T-helper 17 cell (primary cell): ENCODE measurements around the gene CFAP54. TPM values are rescaled to one million over a fixed set of nuclear protein-coding genes. Genes with fewer than 3 reads are reported as not detected.

ENCODE experiments used
- ATAC-seq: fragments of 150-1000 bp; cut with Tn5 transposase; 2 replicates; pipeline ENCODE4 v1.10.0; 2021; ENCODE audit warnings: mild to moderate bottlenecking, moderate library complexity
- DNase-seq, 3 donors: peaks; one replicate each; pipeline versions ENCODE4 v3.0.0 to v3.0.0-alpha.2; 2020 to 2021
- H3K9me3 ChIP-seq: one replicate; pipeline ENCODE4 v1.7.0; 2013; ENCODE audit warnings: low read length, mild to moderate bottlenecking; ENCODE audit not compliant: control insufficient read depth, poor library complexity, severe bottlenecking
- H3K27ac Mint-ChIP-seq: one replicate; pipeline ENCODE4 v1.8.0; 2022; ENCODE audit warnings: mild to moderate bottlenecking, moderate library complexity, mixed read lengths
- H3K27me3 Mint-ChIP-seq: one replicate; pipeline ENCODE4 v1.8.0; 2022; ENCODE audit warnings: mixed read lengths
- H3K36me3 Mint-ChIP-seq: one replicate; pipeline ENCODE4 v1.8.0; 2022; ENCODE audit warnings: low read depth, mixed read lengths
- H3K4me1 Mint-ChIP-seq: one replicate; pipeline ENCODE4 v1.8.0; 2022; ENCODE audit warnings: mild to moderate bottlenecking, mixed read lengths
- H3K4me3 Mint-ChIP-seq: one replicate; pipeline ENCODE4 v1.8.0; 2022; ENCODE audit warnings: mild to moderate bottlenecking, moderate library complexity, mixed read lengths
- total RNA-seq, 4 donors: library from RNA in 2 of 4; stranded (reverse) in 2 of 4; gene quantifications; one replicate each; pipeline ENCODE4 v1.2.3 and lab custom pipeline; 2022 to 2026

CFAP54 gene
- total RNA-seq, 2 donors from 2014 or later: 1.2 to 1.3 TPM

DNA sequence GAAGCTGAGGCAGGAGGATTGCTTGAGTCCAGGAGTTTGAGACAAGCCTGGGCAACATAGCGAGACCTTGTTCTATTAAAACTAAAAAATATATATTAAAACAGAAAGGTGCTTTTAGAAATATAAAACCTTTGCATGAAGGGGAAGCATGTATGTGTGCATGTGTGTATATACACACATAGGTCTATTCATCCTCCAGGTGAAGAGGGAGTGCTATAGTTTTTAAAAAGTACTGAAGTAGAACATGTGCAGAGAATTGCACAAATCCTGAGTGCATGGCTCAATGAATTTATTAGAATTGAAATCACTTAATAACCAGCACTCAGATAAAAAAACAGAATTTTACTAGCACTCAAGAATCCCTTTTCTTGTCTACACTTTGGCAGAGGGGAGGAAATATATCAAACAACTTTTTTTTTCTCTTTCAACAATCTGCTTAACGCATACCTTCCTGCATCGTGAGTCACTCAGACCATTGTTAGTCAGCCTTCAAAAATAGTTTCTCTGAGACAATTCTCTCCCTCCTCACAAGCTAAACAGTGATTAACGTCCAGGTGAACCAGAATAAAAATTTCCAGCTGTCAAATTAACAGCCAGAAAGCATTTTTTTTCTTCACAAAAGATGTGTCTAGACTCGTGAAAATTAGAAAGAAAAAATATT lies 400.0 kb downstream of the CFAP54 start:
- Mint-ChIP-seq H3K4me3 (no peak overlapping the region), H3K27ac (no peak overlapping the region), H3K27me3 (peaks cover 44% of the 10 kb centered on the region), H3K36me3 (peaks cover 7% of the 10 kb centered on the region), H3K4me1 (peaks cover 3% of the 10 kb centered on the region)
- no peaks in the 10 kb centered on the region for H3K9me3 ChIP-seq
- ATAC-seq: no peak
- DNase-seq: no peak

DNA sequence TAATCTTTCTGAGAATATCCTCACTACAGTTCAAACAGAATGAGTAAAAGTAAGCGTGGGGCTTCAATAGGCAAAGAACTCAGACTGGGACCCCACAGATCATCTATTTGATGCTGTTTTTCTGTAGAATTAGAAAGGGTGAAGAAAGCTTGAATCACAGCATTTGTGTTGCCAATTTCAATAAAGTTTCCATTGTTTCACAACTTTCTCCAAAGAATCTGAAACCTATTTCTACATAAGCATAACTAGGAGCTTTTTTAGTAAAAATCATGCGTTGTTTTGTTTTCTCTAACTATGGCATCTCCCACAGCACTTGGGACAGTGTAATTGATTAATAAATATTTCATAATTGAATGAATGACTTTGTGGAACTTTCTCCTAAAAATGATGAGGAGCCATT lies 401.0 kb downstream of the CFAP54 start:
- no peak for ATAC-seq
- no peak overlapping the region for H3K27ac Mint-ChIP-seq
- H3K36me3 Mint-ChIP-seq: peaks cover 7% of the 10 kb centered on the region
- H3K4me3 Mint-ChIP-seq: no peak overlapping the region
- H3K27me3 Mint-ChIP-seq: peaks cover 50% of the 10 kb centered on the region
- H3K9me3 ChIP-seq: no peaks in the 10 kb centered on the region
- no peak for DNase-seq
- H3K4me1 Mint-ChIP-seq: peaks cover 3% of the 10 kb centered on the region

DNA sequence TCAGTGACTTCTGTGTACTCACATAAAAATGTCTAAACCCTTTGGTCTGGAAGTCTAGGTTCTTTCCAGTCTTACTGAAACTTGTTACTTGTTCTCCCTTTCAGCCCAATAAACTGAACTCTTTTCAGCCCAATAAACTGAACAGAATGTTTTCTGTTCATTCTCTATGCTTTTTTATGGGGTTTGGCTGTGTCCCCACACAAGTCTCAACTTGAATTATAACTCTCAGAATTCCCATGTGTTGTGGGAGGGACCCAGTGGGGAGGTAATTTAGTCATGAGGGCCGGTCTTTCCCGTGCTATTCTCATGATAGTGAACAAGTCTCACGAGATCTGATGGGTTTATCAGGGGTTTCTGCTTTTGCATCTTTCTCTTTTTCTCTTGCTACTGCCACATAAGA lies 402.7 kb downstream of the CFAP54 start:
- no peak for DNase-seq
- ATAC-seq: no peak
- Mint-ChIP-seq H3K4me1 (peaks cover 3% of the 10 kb centered on the region), H3K36me3 (peaks cover 7% of the 10 kb centered on the region), H3K27ac (no peak overlapping the region), H3K27me3 (peaks cover 47% of the 10 kb centered on the region), H3K4me3 (no peak overlapping the region)
- H3K9me3 ChIP-seq: no peaks in the 10 kb centered on the region

DNA sequence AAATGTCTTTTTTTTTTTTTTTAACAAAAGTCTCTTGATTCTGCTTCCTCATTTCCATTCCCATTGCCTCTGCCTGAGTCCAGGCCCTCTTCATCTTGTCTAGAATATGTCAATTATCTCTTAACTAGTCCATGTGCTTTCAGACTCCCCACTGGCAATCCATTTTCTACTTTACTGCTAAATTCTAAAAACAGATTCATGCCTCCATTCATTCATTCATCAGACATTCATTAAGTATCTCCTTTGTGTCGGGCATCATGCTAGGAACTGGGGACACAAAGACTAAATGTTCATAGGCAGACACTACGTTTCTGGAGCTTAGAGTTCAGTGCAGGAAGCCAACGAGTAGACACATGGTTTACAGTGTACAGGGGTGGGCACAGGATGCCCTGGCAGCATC lies 408.0 kb downstream of the CFAP54 start:
- H3K9me3 ChIP-seq: no peaks in the 10 kb centered on the region
- peaks cover 16% of the 10 kb centered on the region for H3K27me3 Mint-ChIP-seq
- DNase-seq (no peak), ATAC-seq (no peak)
- H3K4me1 Mint-ChIP-seq: no peaks in the 10 kb centered on the region
- H3K36me3 Mint-ChIP-seq: no peaks in the 10 kb centered on the region
- H3K27ac Mint-ChIP-seq: no peak overlapping the region
- no peak overlapping the region for H3K4me3 Mint-ChIP-seq

DNA sequence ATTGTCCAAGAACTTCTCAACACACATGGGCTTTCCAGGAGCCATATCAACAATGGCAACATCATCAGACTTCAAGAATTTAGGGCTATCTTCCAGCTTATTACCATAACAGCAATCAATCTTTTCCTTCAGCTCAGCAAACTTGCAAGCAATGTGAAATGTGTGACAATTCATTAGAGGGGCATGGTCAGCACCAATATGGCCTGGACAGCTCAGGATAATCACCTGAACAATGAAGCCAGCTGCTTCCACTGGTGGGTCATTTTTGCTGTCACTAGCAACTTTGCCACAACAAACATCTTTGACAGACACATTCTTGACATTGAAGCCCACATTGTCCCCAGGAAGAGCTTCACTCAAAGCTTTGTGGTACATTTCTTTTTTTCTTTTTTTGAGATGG lies 411.8 kb downstream of the CFAP54 start:
- no peak for DNase-seq
- H3K27me3 Mint-ChIP-seq: peaks cover 10% of the 10 kb centered on the region
- H3K4me1 Mint-ChIP-seq: peaks cover 3% of the 10 kb centered on the region
- no peak for ATAC-seq
- no peaks in the 10 kb centered on the region for H3K36me3 Mint-ChIP-seq
- H3K4me3 Mint-ChIP-seq: no peak overlapping the region
- no peaks in the 10 kb centered on the region for H3K9me3 ChIP-seq
- no peak overlapping the region for H3K27ac Mint-ChIP-seq

DNA sequence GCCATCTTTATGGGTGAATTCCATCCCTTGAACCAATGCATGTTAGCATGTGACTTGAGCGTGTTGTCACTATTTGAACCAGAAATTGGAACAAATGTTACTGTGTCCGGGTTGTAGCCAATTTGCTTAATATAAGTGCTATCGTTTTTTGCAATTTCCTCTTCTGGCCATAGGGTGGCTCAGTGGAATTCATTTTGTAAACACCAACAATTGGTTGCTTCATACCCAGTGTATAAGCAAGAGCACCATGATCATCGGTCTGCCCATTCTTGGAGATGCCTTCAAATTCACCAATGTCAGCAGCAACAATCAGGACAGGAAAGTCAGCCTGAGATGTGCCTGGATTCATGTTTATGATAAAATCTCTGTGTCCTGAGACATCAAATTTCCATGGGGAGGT lies 412.7 kb downstream of the CFAP54 start:
- DNase-seq (no peak), ATAC-seq (no peak)
- Mint-ChIP-seq H3K36me3 (no peaks in the 10 kb centered on the region), H3K4me1 (peaks cover 4% of the 10 kb centered on the region), H3K27ac (no peak overlapping the region), H3K27me3 (peaks cover 6% of the 10 kb centered on the region), H3K4me3 (no peak overlapping the region)
- no peaks in the 10 kb centered on the region for H3K9me3 ChIP-seq

DNA sequence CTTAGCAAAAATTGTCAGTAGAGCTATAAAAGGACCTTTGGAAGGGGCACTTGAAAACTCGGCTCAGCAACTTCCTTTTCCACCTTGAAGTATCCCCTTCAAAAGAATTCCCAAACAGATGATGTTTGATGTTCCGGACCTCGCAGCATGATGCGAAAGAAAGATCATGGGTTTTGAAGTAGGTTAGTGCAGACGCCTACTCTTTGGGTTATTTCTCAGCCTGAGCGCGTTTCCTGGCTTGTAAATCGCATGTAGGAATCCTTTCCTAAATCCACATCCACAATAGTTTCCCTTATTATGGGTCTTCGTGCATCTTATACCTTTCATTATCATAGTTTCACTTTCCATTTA lies 417.1 kb downstream of the CFAP54 start:
- no peaks in the 10 kb centered on the region for H3K9me3 ChIP-seq
- DNase-seq (no peak), ATAC-seq (no peak)
- Mint-ChIP-seq H3K36me3 (no peaks in the 10 kb centered on the region), H3K4me3 (peak overlapping the region; percentile 95), H3K27ac (peak overlapping the region; percentile 97), H3K27me3 (peaks cover 6% of the 10 kb centered on the region), H3K4me1 (peaks cover 27% of the 10 kb centered on the region)

DNA sequence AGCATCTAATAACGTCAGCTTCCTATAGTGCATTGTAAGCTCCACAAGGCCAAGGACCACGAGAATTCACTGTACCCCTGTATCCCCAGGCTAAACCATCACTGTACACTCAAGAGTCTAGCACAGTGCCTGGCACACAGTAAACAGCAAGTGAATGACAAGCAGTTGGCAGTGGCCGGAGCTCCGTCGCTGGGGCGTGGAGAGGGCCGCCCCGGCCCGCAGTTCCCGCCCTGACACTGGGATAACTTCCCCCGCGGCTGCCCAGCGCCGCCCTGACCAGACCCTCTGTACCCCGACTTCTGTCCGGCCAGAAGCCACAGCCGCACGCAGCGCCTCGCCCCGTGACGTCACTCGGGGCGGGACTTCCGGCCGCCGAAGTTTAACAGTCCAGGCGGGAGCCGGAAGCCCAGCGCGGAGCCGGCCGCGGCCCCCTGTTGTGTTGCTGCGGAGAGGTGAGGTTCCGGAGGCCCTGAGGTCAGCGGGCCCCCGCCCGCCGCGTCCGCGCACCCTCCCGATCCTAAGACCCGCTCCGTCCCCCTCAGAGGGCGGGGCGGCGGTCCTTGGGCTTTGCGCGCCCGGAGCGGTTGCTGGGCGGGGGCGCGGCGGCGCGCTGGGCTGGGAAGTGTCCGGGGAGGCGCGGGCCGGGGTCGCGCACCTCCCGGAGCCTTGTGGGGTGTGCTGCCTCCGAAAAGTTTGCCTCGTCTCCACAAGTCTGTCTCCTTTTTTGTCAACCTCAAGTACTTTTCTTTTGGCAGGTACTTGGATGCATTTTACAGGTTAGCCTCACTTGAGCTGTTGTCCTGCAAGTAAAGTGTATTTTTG lies 417.7 kb downstream of the CFAP54 start, which contains the start of gene NEDD1:
NEDD1 (plus strand) TSS at position 409 of the 822 bp plus-strand sequence. CDS start 2,503 bp downstream, outside the sequence.
- no peaks in the 10 kb centered on the region for H3K36me3 Mint-ChIP-seq
- peak within 1 kb of the TSS; percentile 97 for H3K27ac Mint-ChIP-seq
- H3K27me3 Mint-ChIP-seq: peaks cover 6% of the 10 kb centered on the region
- H3K4me3 Mint-ChIP-seq: peak within 1 kb of the TSS; percentile 95
- DNase-seq: peak; percentile 76 to 78 (median 77)
- H3K9me3 ChIP-seq: no peaks in the 10 kb centered on the region
- ATAC-seq: peak; percentile 82
- H3K4me1 Mint-ChIP-seq: peaks cover 28% of the 10 kb centered on the region

DNA sequence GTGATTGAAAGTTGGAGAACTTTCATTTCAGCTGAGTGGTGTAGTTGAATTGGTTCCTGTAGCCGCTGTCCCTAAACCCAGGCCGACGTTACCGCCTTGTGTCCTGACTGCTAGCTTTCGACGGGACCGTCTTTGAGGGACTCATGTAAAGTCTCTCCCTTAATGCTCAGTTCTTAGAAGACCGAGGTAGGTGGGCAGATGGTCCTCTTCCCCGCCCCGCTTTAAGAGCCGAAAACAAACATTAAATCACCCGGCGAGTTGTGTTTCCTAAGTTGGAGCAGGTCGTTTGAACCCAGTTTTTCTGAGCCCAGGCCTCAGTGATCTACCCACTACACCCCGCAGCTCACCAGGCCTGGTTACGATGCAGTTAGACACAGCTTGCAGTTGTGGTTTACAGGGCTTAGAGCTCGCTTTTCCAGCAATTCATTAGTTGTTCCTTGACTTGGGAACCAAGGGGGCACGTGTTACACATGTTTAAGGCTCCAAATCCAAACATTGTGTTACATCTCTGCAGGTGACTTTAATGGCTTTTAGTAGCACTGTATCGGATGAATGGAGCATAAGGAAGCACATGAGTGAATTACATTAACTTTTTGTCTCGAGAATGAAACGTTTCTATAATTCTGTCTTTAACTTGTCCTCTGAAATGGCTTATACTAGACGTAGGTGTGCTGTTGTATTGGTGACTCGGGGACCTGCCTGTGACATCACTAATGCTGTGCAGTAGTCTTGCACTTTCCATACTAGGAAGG lies 418.5 kb downstream of the CFAP54 start:
- ATAC-seq: peak; percentile 44
- Mint-ChIP-seq H3K27ac (peak overlapping the region; percentile 97), H3K36me3 (no peaks in the 10 kb centered on the region), H3K4me3 (peak overlapping the region; percentile 95), H3K4me1 (peaks cover 28% of the 10 kb centered on the region), H3K27me3 (peaks cover 6% of the 10 kb centered on the region)
- H3K9me3 ChIP-seq: no peaks in the 10 kb centered on the region
- peak in 1 of 3 donors; percentile 10 for DNase-seq

DNA sequence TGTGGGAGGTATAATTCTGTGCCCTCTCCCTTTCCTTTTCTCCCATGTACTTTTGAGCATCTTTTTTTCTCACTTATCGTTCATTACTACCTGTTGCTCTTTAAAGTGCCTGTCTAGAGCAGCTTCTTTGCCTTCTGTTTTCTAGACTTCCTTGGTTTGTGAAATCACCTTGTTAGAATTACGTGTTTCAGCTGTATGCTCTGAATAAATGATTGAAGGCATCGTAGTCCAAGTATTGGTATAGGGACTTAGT lies 419.0 kb downstream of the CFAP54 start:
- peaks cover 5% of the 10 kb centered on the region for H3K27me3 Mint-ChIP-seq
- ATAC-seq (no peak), DNase-seq (no peak)
- H3K4me3 Mint-ChIP-seq: peak overlapping the region; percentile 95
- H3K4me1 Mint-ChIP-seq: peaks cover 28% of the 10 kb centered on the region
- H3K36me3 Mint-ChIP-seq: no peaks in the 10 kb centered on the region
- H3K27ac Mint-ChIP-seq: peak overlapping the region; percentile 97
- no peaks in the 10 kb centered on the region for H3K9me3 ChIP-seq

DNA sequence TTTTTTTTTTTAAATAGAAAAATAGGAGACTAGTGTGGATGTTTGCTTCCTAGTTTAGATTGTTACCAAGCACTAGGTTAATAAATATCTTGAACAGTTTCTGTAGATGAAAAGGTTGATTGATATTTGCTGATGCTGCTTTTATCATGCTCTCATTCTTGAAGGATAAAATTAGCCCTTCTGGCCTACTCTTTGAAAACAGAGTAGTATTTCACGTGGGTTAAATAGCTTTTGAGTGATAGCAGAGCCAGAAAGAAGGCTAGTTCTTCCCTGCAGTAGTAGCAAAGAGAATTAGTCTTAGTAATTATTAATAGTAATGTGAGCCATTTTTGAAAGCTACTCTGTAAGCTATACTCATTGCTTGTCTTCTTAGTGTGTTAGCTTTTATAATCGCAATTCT lies 422.9 kb downstream of the CFAP54 start:
- Mint-ChIP-seq H3K4me3 (no peak overlapping the region), H3K4me1 (peaks cover 34% of the 10 kb centered on the region), H3K27me3 (no peaks in the 10 kb centered on the region), H3K27ac (no peak overlapping the region), H3K36me3 (no peaks in the 10 kb centered on the region)
- DNase-seq (no peak), ATAC-seq (no peak)
- no peaks in the 10 kb centered on the region for H3K9me3 ChIP-seq

DNA sequence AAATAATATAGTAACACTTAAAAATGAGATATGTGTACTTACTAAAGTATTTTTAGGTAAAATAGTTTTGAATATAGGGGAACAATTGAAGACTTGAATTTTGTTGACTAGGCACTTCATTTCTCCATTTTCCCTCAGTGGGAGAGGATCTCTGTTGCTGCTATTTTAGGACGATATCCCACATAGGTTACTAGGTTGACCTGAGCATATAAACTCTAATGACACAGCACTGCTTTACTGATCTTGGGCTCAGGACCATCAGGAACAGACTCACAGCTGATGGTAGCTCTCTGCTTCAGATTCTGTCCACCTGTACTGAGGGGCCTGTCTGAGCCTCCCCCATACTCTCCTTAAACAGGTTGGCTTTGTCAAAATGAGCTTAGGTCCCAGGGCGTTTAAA lies 423.6 kb downstream of the CFAP54 start:
- ATAC-seq: no peak
- peaks cover 31% of the 10 kb centered on the region for H3K4me1 Mint-ChIP-seq
- H3K27ac Mint-ChIP-seq: peak overlapping the region; percentile 39

DNA sequence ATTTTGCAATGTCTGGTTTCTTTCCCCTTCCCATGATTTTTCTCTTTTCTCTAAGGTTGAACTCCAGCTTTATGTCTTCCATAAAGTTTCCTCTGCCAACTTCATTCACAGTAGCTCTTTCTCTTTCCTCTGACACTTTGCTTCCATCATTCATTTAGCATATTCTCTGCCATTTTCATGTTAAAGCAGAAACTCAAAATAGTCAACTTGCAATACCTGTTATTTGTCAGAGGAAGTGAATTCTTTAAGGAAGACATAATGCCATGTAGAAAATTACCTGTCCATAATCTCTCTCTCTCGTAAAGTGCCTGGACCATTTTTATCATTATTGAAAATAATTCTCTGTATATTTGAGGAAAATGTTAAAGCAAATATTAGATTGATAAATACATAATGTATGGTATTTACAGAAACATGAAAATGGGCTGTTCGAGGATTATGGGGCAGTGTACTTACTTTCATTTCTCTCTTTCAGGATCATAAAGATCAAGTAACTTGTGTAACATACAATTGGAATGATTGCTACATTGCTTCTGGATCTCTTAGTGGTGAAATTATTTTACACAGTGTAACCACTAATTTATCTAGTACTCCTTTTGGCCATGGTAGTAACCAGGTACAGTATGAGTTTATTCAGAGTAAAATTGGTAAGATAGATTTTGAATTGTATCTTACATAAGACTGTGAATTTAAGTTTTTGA lies 430.3 kb downstream of the CFAP54 start:
- H3K27me3 Mint-ChIP-seq: no peaks in the 10 kb centered on the region
- no peaks in the 10 kb centered on the region for H3K9me3 ChIP-seq
- peaks cover 13% of the 10 kb centered on the region for H3K36me3 Mint-ChIP-seq
- peaks cover 20% of the 10 kb centered on the region for H3K4me1 Mint-ChIP-seq
- H3K4me3 Mint-ChIP-seq: no peak overlapping the region
- H3K27ac Mint-ChIP-seq: peak overlapping the region; percentile 86
- ATAC-seq (no peak), DNase-seq (no peak)

More for the DNA sequence above, 423.6 kb downstream of the CFAP54 start:
- no peak for DNase-seq
- Mint-ChIP-seq H3K27me3 (no peaks in the 10 kb centered on the region), H3K36me3 (no peaks in the 10 kb centered on the region), H3K4me3 (no peak overlapping the region)
- H3K9me3 ChIP-seq: no peaks in the 10 kb centered on the region
